GM19452 (cell line): ENCODE results near the gene HOXD8.

ENCODE experiments used
- ATAC-seq: cut with Tn5 transposase; IDR thresholded peaks from one replicate; pipeline ENCODE4 v1.9.1; 2021; ENCODE audit not compliant: unreplicated experiment

Gene HOXD8

DNA sequence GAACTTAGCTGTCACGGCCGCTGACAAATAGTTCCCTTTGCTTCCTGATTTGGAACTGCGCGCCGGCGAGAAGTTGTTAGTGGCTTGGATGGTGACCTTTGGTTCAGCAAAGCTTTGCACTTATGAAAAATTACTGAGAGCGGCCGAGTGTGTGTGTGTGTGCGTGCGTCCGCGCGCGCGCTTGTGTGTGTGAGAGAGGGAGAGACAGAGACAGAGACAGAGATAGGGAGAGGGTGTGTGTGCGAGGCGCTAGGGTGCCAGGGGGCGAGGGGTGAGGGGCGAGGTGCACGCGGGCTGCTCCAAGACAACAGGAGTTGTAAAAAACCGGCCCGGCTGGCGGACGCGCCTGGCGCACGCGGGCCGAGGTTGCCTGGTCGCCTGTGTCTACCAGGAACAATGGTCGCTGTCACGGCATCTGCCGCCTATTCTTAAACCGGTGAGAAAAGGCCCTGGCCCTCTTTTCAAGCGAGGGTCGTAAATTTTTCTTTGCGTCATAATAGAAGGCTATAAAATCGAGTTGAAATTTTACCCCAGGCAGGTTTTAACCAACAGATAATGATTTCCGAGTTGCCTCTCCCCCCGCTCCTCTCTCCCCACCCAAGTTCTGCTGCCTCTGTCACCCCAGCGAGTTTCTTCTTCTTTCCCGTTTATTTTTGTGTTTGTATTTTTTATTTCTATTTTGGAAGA is 28.1 kb downstream of the HOXD8 start:
- ATAC-seq: no peak

DNA sequence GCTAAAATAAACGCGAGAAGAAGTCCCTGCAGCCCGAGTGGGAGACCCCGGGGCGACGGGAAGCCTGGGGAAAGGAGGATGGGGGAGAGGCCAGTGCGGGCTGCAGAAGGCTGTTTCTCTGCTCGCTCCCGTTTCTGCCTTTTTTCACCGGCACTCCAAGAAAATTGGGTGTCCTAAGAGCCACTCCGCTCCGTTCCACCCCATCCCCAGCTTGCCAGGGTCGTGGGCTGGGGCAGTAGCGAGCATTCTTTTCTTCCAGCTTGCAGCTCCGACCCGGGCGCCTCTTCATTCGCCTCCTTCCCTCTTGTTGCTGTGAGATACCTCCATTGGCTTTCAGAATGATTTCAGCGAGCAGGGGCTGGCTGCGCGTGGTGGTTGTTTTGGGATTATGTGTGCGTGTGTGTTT is 28.7 kb downstream of the HOXD8 start:
- no peak for ATAC-seq

DNA sequence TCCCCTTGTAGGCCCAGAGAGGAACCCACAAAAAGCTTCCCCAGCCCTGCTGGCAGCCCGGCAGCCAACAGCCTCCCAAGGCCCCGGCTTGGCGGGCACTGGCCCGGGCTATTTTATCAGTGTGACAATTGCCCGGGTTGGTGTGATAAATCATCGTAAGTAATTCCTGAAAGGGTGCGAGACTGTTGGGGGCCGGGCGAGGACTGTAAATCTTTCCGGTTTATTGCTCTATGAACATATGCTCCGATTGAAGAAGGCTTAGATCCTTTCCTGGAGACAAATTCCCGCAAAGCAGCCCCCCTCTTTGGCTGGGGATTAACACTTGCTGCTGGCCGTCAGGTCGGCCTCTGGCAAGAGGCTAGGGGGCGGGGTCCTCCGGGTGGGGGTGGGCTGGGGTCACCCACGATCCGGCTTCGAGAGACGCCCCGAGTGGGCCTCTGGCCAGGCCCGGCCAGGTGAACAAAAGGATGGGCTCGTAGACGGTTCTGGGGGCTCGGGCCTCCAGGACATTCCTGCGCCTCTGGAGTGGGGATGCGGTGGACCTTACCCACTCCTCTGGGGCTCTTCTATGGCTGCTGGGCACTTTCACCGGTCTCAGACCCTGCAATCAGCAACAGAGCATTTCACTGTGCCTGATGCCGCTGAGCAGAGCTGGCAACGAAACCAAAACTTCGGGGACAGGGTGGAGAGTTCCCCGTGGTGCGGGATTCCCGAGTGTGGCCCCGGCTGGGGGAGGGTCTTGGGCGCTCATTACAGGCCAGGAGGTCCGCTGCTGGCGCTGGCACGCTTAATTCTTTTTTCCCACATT is 29.6 kb downstream of the HOXD8 start:
- no peak for ATAC-seq

DNA sequence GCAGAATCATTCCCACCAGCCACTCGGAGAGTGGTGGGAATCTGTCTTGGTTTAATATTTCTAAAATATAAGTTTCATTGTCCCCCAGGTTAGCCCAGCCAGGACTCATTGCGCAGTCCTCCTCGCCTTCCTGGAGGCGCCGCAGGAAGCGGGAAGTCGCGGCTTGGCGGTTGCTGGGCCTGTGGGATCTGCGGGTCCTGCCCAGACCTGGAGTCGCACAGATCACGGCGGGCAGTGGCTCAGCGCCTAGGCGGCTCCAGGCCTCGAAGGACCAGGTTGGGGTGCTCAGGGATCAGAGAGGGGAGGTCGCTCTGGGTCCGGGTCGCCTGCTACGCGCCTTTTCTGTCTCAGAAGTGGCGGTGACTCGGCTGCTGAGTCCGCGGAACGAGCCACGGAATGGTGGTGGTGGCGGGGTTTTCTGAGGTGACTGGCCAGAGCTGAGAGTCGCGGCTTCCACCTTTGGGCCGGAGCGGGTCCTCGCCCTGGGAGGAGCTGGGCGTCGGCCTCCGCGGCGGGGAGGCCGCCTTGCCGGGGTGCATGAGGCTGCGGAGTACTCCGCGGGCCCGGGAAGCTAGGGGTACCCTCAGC is 30.3 kb downstream of the HOXD8 start:
- ATAC-seq: no peak

DNA sequence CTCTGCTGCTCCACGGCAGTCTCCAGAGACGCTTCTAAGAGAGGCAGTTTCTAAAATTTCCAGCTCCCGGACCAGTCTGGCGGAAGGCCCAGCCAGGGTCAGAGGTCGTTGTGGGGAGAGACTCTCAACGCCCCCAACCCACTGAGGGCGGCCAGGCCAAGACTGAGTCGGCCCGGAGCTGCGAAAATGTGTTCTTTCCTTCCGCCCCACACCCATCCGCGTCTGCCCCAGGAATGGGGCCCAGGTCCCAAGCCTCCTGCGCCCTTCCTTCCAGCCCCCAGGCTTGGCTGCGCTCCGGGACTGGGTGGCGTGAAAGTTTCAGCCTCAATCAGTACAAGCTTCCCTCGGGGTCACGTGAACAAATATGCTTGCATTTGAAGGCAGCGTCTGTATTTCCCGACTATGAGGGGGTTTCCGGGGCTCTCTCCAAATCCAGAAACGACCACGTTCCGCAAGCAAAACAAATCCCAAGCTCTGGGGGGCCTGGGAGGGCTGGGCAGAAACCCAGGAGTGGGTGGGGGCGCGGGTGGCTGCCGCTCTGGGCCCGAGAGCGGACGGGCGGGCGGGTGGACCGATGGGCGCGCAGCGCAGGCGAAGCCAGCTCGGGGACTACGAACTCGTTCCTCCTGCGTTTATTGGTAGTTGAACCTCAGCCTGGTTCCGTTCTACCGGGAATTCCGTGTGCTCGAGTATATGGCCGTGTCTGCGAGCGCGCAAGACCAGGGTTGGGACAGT is 30.9 kb downstream of the HOXD8 start:
- no peak for ATAC-seq

DNA sequence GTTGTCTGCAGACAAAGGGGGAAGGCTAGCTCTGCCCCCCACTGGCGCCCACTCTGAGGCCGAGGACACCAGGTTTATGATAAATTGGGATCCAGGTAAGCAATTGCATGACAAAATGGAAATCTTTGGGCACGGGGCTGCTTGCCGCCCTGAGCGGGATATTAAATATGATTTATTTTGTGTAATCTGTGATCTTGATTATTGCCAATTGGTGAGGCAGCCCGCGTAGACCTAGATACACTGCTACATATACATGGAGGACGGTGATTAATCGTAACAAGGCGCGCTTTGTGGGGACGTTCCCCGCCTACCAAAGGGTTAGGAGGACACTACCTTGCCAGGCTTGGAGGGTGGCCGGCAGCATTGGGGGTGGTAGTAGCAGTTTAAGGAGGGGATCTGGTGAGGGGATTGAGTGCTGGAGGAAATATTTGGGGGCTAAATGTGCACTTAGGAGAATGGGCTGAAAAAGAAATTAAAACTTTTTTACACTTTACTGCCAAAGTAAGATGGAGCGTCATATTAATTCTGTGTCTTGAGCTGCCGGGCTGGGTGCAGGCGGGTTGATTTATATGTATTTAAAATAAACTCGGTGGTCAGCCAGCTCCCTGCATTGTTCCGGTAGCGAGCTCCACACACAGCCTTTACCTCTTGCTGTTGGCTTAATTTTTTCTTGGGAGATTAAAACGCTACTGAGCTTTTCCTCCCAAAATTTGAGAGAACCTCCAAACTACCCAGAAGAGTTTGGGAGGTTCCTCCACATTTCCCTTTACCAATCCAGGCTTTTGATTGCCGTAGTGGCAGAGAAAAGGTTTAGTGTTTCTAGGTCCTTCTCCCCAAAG is 31.7 kb downstream of the HOXD8 start:
- ATAC-seq: no peak

DNA sequence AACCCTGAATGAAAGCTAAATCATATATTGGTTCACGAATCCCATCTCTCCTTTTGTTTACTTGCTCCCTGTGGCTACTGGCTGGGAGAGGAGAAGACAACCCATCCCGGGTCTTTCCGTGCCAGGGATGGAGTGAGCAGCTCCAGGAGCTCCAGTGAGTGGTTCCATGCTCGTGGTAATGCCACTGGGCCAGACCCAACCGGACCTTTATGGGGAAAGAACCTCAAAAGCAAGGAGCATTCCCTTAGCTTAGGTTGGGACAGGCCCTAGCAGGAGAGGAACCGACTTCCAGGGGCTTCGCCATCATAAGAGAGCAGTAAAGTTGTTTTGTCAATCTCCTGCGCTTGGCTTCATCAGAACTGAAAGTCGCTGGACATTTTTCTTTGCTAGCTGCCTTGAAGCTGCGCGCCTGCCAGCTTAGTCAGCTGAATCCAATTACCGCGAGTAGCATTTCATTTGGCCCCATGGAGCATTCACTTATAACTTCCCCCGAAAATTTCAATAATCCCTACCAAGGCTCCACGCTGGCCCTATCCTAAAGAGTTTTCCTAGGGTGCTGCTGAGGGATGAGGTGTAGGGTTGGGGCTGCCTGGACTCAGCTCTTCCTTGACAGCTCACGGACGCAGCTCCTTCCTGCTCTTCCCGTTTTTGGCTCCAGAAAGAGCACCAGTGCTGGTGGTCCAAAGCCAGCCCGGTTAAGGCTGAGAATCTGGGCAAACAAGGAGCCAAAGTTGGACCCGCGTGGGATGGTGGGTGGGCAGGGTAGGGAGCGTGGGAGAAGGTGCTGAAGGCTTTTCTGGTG is 32.5 kb downstream of the HOXD8 start:
- no peak for ATAC-seq

DNA sequence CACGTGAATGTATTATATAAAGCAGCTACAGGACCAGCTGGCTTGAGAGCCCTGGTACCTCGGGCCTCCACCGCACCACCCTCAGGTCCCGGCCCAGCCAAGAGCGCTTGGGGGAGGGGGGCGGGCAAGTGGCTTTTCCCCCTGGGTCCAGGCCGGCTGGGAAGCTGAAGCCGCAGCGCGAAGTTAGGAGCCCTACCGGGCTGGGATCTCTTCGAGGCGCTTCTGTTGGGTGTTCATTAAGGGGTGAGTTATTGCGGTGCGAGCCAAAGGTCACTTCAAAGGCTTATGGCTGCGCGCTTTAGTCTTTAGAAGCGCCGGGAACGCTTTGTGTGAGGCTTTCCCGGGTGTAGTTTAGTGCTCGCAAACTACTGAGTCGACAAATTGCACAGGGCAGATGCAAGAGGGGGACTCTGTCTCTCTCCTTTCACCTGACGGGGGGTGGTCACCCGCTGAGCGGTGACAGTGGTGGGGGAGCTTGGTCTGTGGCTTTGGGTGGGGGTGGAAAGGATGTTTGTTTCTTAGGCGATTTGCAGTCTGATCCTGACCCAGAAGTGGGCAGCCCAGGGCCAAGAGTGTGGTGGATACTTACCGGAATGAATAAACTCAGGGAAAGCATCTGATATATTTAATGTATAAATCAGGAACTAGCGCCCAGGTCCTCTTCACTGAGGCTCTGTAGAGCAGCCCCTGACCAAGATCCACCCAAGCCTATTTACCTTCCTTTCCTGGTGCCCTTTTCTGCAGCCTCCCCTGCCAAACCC is 33.6 kb downstream of the HOXD8 start:
- no peak for ATAC-seq

DNA sequence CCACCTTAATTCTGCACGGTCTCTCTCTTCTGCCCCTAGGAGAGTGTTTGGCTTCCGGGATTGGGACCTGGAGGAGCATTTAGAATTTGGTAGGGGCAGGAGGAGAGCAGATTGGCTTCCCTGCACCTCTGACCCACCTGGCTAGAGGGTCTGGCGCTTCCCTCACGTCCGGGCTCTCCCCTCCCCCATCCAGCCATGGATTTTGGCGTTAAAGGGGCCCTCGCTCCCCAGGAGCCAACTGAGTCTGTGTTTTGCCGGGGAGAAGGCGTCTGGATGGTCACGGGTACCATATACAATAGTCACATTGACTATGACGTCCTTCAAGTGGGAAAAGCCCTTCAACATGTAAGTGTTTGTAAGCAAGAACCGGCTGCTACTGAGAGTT is 34.2 kb downstream of the HOXD8 start:
- no peak for ATAC-seq

DNA sequence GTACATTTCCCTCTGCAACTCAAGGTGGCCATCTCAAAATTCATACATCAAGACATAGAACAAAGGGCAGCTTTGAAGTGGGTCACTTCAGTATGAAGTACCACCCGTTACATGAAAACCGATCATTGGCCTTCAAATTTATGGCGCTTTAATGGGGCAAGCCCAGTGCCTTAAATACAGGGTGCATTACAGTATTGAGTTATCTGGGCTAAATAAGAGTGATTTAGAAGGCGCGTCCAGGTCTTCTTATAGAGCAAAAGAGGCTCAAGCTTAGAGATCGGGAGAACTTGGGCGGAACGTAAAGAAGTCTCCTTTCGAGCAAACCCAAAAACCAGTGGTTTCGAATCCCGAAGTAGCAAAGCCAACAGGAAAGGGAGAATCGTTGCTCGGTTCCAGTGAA is 34.7 kb downstream of the HOXD8 start:
- no peak for ATAC-seq

DNA sequence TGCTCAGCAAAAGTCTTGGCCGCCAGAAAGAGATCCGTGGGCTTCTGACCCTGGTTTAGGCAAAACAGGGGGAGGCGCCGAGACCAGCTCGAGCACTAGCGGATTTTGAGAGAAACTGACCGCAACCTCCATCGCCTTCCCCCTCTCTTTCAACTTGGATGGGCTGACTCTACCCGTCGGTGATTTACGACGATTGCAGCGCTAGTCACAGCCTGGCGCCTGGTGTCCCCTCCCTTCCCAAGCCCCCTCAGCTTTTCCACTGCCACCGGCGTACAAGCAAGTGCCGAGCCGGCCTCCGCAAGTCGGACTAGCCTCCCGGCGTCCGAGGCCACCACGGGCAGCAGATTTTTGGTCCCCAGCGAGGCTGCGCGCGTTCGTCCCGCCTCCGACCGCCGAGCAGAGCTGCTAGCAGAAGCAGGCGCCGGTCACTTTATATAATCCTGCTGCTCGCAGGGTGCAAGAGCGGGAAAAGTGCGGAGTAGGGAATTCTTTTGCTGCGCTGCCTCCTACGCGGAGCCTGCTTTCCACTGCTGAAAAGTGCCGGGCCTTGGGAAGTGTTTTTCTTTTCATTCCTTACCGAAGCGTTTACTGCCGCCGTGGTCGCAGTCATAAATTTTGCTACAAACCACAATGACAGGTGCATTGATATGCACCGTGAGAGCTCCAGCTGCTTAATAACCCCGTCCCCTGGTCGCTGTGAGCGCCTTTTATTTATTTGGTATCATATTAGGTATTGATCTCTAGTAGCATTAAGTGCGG is 35.3 kb downstream of the HOXD8 start:
- no peak for ATAC-seq

DNA sequence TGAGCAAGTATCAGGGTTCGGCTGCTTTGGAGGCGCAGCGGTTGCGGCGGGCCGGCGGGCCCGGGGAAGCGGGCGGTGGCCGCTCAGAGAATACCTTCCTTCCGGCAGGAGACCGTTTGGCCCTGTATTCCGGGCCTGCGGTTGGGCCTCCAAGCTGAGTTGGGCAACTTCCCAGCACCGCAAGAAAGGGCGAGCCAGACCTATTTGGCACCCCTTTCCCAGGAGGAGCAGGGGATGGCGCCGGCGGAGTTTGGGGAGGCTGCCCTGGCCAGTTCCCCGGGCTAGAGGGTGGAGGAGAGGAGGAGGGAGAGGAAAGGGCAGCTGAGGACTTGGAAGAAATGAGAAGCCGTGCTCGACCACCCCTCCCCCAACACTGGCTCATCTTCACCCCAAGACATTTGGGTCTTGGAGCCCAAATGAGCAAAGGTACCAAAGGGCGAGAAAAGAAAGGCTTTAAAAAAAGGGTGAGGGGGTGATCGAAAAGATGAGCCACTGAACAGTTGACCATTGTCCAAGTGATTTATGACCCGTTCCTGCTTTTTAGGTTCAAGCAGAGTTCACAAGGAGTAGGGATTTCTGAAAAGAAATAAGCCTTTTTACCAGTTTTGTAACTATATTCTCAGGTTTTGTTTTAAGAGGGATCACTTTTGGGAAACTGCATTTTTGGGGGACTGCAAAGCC is 36.0 kb downstream of the HOXD8 start:
- ATAC-seq: no peak

DNA sequence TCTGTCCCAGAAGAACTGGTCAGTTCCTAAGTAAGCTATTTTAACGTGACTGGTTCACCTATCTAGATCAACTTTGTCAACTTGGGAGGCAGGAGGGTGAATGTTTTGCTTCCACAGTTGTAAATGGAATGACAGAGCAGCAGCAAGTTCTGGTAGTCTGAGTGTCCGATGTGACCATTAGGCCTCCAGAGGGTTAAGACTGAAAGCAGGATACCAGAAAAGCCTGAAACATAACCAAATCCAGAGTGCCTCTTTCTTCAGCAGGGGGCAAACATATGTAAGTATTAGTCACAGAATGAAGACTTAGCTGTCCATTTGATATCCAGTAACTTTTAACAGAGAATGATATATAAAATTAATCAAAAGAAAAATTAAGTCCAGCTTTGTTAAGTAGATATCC is 36.8 kb downstream of the HOXD8 start:
- no peak for ATAC-seq

DNA sequence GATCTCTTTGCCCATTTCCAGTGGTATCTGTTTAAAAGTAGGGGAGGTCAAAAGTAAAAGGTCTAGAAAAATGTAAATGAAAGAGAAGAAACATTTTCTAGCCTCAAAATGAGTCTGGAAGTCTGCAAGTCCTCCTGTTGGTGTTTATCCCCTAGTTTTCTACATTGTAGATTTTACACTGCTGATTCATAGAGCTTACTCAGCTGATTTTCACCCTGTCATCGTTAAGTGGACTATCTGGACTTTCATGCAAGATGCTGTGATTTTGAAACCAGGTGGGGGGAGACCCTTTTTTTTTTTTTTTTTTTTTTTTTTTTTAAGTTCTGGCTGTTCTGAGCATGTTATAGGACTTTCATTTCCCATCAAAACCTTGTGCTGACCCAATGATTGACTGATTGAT is 37.9 kb downstream of the HOXD8 start:
- no peak for ATAC-seq

DNA sequence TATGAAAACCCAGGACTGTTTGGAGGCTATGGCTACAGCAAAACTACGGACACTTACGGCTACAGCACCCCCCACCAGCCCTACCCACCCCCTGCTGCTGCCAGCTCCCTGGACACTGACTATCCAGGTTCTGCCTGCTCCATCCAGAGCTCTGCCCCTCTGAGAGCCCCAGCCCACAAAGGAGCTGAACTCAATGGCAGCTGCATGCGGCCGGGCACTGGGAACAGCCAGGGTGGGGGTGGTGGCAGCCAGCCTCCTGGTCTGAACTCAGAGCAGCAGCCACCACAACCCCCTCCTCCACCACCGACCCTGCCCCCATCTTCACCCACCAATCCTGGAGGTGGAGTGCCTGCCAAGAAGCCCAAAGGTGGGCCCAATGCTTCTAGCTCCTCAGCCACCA is 39.7 kb downstream of the HOXD8 start:
- ATAC-seq: no peak

DNA sequence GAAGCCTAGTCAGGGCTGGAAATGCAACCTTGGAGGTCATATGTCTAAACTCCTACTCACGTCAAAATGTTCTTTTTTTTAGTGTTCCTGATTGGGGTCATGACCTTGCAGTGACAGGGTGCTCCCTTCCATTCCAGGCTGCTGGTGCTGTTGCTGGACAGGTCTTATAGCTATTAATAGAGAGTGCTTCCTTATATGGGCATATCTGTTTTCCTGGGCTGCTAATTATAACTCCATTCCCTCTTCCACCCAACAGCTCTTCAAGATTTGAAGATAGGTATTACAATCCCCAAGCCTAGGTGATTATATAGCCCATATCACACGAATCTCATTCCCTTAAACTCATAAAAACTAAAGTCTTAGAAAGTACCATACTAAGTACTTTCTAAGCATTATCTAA is 40.2 kb downstream of the HOXD8 start:
- no peak for ATAC-seq

DNA sequence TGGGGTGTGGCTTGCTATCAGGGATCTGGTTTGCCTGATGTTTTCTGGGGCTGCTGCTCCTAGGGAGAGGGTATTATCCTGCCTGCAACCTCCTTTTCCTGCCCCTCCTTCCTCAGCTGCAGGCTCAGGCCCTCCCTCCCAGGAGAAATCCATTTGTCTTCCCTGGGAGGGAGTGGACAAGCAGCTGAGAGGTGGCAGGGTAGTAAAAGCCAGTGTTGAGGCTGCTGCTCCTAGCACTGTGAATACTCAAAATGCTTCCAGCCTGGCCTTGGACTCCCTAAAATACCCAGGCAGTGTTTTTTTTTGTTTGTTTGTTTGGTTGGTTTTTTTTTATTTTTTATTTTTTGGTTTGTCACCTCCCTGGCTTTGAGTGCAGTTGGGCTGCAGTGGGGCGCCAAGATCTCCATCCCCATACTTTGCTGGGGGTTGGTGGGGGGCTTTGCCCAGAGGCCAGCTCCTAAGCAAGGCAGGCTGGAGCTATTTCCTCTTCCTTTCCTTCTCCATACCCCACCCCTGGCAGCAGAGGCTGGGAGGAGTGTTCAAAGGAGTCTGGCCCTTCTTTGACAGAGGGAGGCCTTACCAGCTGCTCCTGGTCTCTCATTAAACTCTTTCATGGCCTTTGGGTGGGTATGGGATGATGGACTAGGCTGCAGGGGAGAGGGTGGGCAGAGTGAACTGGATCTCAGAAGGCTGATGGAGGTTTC is 41.2 kb downstream of the HOXD8 start:
- ATAC-seq: no peak
